ENCODE measurements around the gene ANKRD12. TPM values are rescaled to one million over a fixed set of nuclear protein-coding genes. Genes with fewer than 3 reads are reported as not detected.
A peak's percentile ranks its signal among the peaks of the same experiment; 100 is the strongest.

Gene ANKRD12
- total and polyA plus RNA-seq, 12 donors: 14.1 to 91.2 (median 36.5) TPM

DNA sequence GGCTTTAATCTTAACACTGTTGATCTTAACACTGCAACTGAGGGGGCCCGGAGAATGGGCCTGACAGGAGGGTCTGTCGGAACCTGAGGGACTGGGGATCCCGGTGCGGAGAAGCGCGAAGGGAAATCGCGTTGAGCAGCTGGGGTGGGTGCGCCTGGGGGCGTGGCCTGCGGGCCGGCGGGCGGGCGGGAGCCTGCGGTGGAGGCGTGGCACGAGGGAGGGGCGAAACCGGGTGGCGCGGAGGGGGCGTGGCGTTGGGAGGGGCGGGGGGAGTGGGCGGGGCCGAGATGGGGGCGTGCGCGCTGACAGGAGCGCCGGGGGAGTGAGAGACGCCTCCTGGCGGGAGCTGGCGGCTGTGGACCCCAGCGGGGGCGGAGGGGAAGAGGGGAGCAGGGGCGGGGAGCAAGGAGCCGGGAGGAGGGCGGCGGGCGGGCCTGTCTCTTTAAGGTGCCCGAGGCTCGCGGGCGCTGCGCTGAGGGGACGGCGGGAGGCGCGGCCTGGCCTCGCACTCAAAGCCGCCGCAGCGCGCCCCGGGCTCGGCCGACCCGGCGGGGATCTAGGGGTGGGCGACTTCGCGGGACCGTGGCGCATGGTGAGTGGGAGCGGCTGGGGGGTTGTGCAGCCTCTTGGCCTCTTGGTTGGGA, 197.9 kb downstream of the ANKRD12 start, which contains the start of gene TWSG1:
Gene TWSG1, plus strand, starts transcription at position 445 of the 644 bp plus-strand sequence. CDS start 2,457 bp downstream, outside the sequence.
- no peaks in the 10 kb centered on the region for H3K36me3 ChIP-seq (replicated peaks in 1 of 2)
- H3K27me3 ChIP-seq: no peaks in the 10 kb centered on the region
- peak; percentile 45 to 65 for TF ChIP-seq POLR2A (IDR thresholded peaks at IDR 0.05)
- TF ChIP-seq, protein P1, sequence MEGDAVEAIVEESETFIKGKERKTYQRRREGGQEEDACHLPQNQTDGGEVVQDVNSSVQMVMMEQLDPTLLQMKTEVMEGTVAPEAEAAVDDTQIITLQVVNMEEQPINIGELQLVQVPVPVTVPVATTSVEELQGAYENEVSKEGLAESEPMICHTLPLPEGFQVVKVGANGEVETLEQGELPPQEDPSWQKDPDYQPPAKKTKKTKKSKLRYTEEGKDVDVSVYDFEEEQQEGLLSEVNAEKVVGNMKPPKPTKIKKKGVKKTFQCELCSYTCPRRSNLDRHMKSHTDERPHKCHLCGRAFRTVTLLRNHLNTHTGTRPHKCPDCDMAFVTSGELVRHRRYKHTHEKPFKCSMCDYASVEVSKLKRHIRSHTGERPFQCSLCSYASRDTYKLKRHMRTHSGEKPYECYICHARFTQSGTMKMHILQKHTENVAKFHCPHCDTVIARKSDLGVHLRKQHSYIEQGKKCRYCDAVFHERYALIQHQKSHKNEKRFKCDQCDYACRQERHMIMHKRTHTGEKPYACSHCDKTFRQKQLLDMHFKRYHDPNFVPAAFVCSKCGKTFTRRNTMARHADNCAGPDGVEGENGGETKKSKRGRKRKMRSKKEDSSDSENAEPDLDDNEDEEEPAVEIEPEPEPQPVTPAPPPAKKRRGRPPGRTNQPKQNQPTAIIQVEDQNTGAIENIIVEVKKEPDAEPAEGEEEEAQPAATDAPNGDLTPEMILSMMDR (IDR thresholded peaks at IDR 0.05): peak in 2 of 6 experiments; percentile 28 to 42
- intact Hi-C loops (cut with DNase I): no loop called here
- peak within 1 kb of the TSS; percentile 60 to 91 (median 75) for H3K4me3 ChIP-seq
- H3K4me1 ChIP-seq (replicated peaks in 1 of 2): peaks cover 0 to 13% of the 10 kb centered on the region in 2 donors
- WGBS, 4 donors: 0 to 1% (median 0%) methylated on average over 13 to 66 of the region's 67 CpGs; no CpG with 5 or more reads in 1 of the 4 donors
- peak; percentile 93 to 96 (median 94) for DNase-seq
- peak within 1 kb of the TSS; percentile 67 to 89 (median 82) for H3K27ac ChIP-seq
- H3K9me3 ChIP-seq (replicated peaks in 1 of 3): no peaks in the 10 kb centered on the region

DNA sequence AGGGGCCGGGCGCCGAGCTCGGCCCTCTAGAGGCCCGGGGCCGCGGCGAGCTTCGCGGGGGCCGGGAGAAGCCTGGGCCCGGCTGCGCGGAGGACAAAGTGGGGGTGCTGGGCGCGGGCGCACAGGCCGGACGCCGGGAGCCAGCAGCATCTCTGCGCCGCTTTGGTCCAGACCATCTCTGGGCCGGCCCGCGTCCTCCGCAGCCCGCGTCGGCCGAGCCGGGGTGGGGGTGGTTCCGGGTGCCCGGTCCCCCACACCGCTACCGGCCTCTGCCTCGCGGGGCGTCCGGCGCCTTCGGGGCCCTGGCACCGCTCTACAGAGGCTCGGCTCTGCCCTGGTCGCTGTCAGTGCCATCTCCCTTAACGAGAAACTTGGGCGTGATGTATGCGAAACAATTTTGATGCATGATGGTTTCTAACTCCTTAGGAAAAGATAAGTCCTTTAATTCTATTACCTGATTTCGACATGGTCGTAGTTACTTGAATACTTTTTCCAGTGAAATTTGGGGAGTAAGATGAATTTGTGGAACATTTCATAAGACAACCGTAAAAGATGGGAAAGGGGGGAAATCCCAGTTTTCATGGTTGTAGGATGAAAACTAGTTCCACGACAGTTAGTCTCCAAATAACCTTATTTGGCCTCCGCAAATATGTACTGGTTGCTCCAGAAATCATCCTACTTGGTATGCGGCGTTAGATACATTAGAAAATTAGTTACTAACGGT, 198.6 kb downstream of the ANKRD12 start:
- TF ChIP-seq, protein P1 (IDR thresholded peaks at IDR 0.05): peak in 2 of 6 experiments; percentile 8 to 24
- no peak for TF ChIP-seq POLR2A (IDR thresholded peaks at IDR 0.05)
- Histone ChIP-seq H3K27ac (peak overlapping the region; percentile 67 to 89 (median 82)), H3K27me3 (no peaks in the 10 kb centered on the region), H3K4me3 (peak overlapping the region; percentile 60 to 91 (median 75)), H3K9me3 (replicated peaks in 1 of 3) (no peaks in the 10 kb centered on the region), H3K36me3 (replicated peaks in 1 of 2) (no peaks in the 10 kb centered on the region), H3K4me1 (replicated peaks in 1 of 2) (peaks cover 0 to 13% of the 10 kb centered on the region in 2 donors)
- peak; percentile 45 to 63 (median 53) for DNase-seq
- intact Hi-C loops (cut with DNase I): no loop called here
- WGBS, 4 donors: 5 to 27% (median 6%) methylated on average over 8 to 55 of the region's 55 CpGs

Small RNA genes lying within 50 kb of the gene (small RNA-seq; reads per million reads assigned to genes)
- 0 reads per million in 2 donors for gene RF00019

Other genes with a start within 250 kb of the ANKRD12 start
- 100 to 1,000 TPM; 130 to 367 (median 187) TPM for gene NDUFV2, start 34.1 kb upstream of the ANKRD12 start, total RNA-seq
- 100 to 1,000 TPM; 347 to 569 (median 420) TPM for gene NDUFV2, start 34.1 kb upstream of the ANKRD12 start, polyA plus RNA-seq
- 10 to 100 TPM; 18.9 to 33.5 (median 24.3) TPM for gene TWSG1, start 198.0 kb downstream of the ANKRD12 start, total RNA-seq
- gene TWSG1, start 198.0 kb downstream of the ANKRD12 start, polyA plus RNA-seq: 10 to 100 TPM; 10.1 to 22.6 (median 14.5) TPM